RWPE2 (cell line): ENCODE measurements around the gene MACROD2.
A peak's percentile ranks its signal among the peaks of the same experiment; 100 is the strongest.

Source experiments
- ATAC-seq: fragments of 200-7000 bp; cut with Tn5 transposase; 3 replicates; pipeline ENCODE4 v1.9.1; 2021; ENCODE audit warnings: low read depth
- DNase-seq: peaks from one replicate; pipeline ENCODE4 v3.0.0-alpha.2; 2020; ENCODE audit warnings: low spot score
- H3K27ac ChIP-seq: fragments of 450-650 bp; 2 replicates; pipeline ENCODE4 v1.5.1; 2017; ENCODE audit warnings: mild to moderate bottlenecking; ENCODE audit not compliant: poor library complexity, severe bottlenecking
- H3K27me3 ChIP-seq: fragments of 250-450 bp; sonication (Bioruptor Pico); 2 replicates; pipeline ENCODE4 v1.5.1; 2021; ENCODE audit warnings: mild to moderate bottlenecking, moderate library complexity; ENCODE audit not compliant: insufficient read depth, poor library complexity, severe bottlenecking
- H3K36me3 ChIP-seq: fragments of 250-450 bp; sonication (Bioruptor Pico); 2 replicates; pipeline ENCODE4 v1.5.1; 2020; ENCODE audit warnings: low read depth, mild to moderate bottlenecking, moderate library complexity
- H3K4me1 ChIP-seq: fragments of 250-450 bp; sonication (Bioruptor Pico); 2 replicates; pipeline ENCODE4 v1.5.1; 2021; ENCODE audit warnings: mild to moderate bottlenecking, moderate library complexity; ENCODE audit not compliant: insufficient read depth, poor library complexity, severe bottlenecking
- H3K4me3 ChIP-seq: fragments of 250-450 bp; sonication (Bioruptor Pico); 2 replicates; pipeline ENCODE4 v1.5.1; 2021; ENCODE audit warnings: mild to moderate bottlenecking, moderate library complexity; ENCODE audit not compliant: severe bottlenecking
- H3K9me3 ChIP-seq: fragments of 250-450 bp; sonication (Bioruptor Pico); 2 replicates; pipeline ENCODE4 v1.5.1; 2021; ENCODE audit warnings: mild to moderate bottlenecking, moderate library complexity; ENCODE audit not compliant: severe bottlenecking
- TF ChIP-seq, protein P1 (sequence below): fragments of 450-650 bp; IDR thresholded peaks from one replicate; pipeline ENCODE4 v1.5.1; 2017; ENCODE audit warnings: mild to moderate bottlenecking, moderate library complexity; ENCODE audit not compliant: poor library complexity, severe bottlenecking

MACROD2 gene

DNA sequence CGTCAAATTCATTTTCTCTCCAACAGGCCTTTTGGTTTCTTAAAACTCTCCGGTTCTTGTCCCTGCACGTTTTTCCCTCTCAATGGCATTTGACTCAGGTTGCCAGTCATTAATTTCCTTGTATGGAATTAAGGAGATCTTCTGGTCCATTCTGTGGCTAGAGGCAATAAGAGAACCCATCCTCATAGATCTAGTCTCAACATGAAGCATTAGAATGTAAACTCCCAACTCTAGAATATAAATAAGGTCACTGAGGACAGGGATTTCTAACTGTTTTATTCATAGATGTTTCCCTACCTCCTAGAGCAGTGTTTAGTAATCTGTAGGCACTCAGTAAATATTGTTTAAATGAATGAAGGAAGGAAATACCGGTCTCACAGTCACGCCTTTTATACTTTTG lies 527.3 kb downstream of the MACROD2 start:
- peak overlapping the region; percentile 69 for H3K27ac ChIP-seq
- DNase-seq (no peak), ATAC-seq (peak; percentile 63)

DNA sequence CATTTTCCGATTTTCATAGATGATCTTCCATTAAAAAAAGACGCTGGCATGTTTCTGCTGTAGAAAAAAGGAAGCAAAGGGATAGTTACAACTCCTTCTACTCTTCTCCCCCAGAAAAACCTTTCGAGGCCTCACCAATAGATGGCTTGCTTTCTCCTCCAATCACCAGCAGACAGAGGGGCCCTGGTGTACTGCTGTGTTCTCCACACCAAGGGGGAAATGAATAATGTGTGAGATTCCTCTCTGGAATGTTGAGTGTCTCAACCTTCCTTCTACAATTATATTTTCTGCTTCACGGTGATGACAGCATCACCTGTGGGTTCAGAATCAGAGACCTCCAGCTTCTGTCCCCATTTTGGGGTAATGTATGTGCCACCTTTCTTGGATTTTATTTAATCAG lies 527.8 kb downstream of the MACROD2 start:
- DNase-seq = no peak
- Histone ChIP-seq H3K27me3 (no peaks in the 10 kb centered on the region), H3K4me1 (peaks cover 28% of the 10 kb centered on the region), H3K27ac (peak overlapping the region; percentile 69), H3K4me3 (no peak overlapping the region), H3K9me3 (no peaks in the 10 kb centered on the region), H3K36me3 (no peaks in the 10 kb centered on the region)
- peak; percentile 80 for ATAC-seq
- TF ChIP-seq, protein P1, sequence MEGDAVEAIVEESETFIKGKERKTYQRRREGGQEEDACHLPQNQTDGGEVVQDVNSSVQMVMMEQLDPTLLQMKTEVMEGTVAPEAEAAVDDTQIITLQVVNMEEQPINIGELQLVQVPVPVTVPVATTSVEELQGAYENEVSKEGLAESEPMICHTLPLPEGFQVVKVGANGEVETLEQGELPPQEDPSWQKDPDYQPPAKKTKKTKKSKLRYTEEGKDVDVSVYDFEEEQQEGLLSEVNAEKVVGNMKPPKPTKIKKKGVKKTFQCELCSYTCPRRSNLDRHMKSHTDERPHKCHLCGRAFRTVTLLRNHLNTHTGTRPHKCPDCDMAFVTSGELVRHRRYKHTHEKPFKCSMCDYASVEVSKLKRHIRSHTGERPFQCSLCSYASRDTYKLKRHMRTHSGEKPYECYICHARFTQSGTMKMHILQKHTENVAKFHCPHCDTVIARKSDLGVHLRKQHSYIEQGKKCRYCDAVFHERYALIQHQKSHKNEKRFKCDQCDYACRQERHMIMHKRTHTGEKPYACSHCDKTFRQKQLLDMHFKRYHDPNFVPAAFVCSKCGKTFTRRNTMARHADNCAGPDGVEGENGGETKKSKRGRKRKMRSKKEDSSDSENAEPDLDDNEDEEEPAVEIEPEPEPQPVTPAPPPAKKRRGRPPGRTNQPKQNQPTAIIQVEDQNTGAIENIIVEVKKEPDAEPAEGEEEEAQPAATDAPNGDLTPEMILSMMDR = peak; percentile 44

More for the DNA sequence above, 527.3 kb downstream of the MACROD2 start:
- Histone ChIP-seq H3K9me3 (no peaks in the 10 kb centered on the region), H3K4me3 (no peak overlapping the region), H3K27me3 (no peaks in the 10 kb centered on the region), H3K36me3 (no peaks in the 10 kb centered on the region), H3K4me1 (peaks cover 28% of the 10 kb centered on the region)
- TF ChIP-seq, protein P1 = no peak

DNA sequence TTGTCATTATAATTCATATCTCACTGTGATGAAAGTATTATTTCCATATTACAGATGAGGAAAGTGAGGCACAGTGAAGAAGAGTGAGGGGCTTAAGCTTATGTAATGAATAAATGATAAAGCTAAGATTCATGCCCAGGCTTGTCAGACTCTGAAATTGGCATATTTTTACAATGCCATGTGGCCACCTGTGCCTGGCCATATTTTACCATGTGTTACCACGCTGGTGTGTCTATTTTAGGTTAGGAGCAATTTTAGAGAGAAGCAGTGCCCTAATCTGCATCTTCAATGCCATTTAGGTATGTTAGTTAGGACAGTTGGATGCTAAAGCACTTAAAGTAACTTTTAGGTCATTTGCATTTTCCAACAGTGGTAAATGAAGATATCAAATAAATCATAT lies 530.1 kb downstream of the MACROD2 start:
- Histone ChIP-seq H3K9me3 (no peaks in the 10 kb centered on the region), H3K4me1 (peaks cover 25% of the 10 kb centered on the region), H3K4me3 (no peak overlapping the region), H3K27ac (no peak overlapping the region), H3K36me3 (no peaks in the 10 kb centered on the region), H3K27me3 (no peaks in the 10 kb centered on the region)
- ATAC-seq (no peak), DNase-seq (no peak)
- TF ChIP-seq, protein P1 = no peak

DNA sequence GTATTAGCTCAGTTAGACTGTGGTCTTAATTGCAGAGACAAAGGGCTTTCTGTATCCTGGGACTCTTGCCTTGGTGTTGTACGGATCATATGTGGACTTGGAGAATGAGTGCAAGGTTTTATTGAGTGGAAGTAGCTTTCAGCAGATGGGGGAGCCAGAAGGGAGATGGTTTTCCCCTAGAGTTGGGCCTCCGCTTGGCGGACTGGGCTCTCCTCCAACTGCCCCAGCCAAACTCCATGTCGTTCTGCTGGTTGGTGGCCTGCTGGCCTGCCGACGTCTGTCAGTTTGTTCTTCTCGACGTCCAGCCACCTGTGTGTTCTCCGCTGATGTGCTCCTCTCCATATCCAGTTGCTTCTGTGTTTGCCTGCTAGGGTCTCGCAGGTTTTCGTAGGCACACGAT lies 531.6 kb downstream of the MACROD2 start:
- Histone ChIP-seq H3K27ac (no peak overlapping the region), H3K4me3 (no peak overlapping the region), H3K9me3 (no peaks in the 10 kb centered on the region), H3K36me3 (no peaks in the 10 kb centered on the region), H3K4me1 (peaks cover 17% of the 10 kb centered on the region), H3K27me3 (no peaks in the 10 kb centered on the region)
- TF ChIP-seq, protein P1 = no peak
- DNase-seq (no peak), ATAC-seq (no peak)

DNA sequence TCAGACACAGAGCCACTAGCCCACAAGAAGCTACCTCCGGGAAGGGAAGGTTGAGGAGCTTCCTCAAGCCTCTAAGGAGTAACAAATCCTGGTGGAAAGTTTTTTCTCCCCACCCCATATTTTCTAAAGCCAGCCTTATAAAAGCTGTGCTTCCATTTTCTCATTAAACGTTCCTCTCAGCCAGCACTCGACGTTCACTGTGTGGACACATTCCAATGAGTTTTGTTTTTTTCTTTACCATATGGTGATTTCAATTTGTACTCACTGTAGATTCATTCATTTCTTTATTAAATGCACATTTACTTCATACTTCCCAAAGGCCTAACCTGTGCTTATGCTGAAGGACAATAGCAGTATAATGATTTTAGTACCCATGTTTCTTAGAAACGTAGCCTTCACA lies 536.5 kb downstream of the MACROD2 start:
- Histone ChIP-seq H3K36me3 (no peaks in the 10 kb centered on the region), H3K4me3 (no peak overlapping the region), H3K27me3 (no peaks in the 10 kb centered on the region), H3K27ac (no peak overlapping the region), H3K9me3 (no peaks in the 10 kb centered on the region), H3K4me1 (peaks cover 7% of the 10 kb centered on the region)
- TF ChIP-seq, protein P1 = no peak
- ATAC-seq = no peak
- no peak for DNase-seq
